Embryonic facial prominence (tissue), 1 donor: Measurements from ENCODE around the gene REL.

Source experiments
- DNase-seq: peaks from one replicate; pipeline ENCODE4 v3.0.0-alpha.2; 2016; ENCODE audit errors: extremely low spot score

The REL gene

GRCh38 chr2:60964651-60965498 lies 83.5 kb downstream of the REL start:
- no peak for DNase-seq

GRCh38 chr2:60965499-60965785 lies 84.1 kb downstream of the REL start:
- no peak for DNase-seq

- DNase-seq: no peak
These were observed 85.4 kb downstream of the REL start for GRCh38 chr2:60966507-60967405.

GRCh38 chr2:60972889-60973656 lies 91.7 kb downstream of the REL start:
- DNase-seq: no peak

- no peak for DNase-seq
These were observed 92.3 kb downstream of the REL start for GRCh38 chr2:60973705-60974104.

- DNase-seq: no peak
These were observed 93.3 kb downstream of the REL start for GRCh38 chr2:60974652-60975051.
